ENCODE measurements around the gene TFIP11.

GRCh38 chr22:26471522-26471921 is 40.8 kb downstream of the TFIP11 start:
- TF ChIP-seq CTCF (IDR thresholded peaks at IDR 0.05) (no peak), POLR2A (IDR thresholded peaks at IDR 0.05) (no peak), POLR2AphosphoS5 (IDR thresholded peaks at IDR 0.05) (no peak)
